H9 (cell line): ENCODE results near the gene ARHGAP26. TPM values are rescaled to one million over a fixed set of nuclear protein-coding genes. Genes with fewer than 3 reads are reported as not detected.

ENCODE experiments used
- DNase-seq: peaks from one replicate; pipeline ENCODE4 v3.0.0-alpha.2; 2017
- H2AFZ ChIP-seq: one replicate; pipeline ENCODE4 v1.6.1; 2013; ENCODE audit warnings: mild to moderate bottlenecking, low read length, control low read depth, moderate library complexity
- H2AK5ac ChIP-seq: 2 replicates; pipeline ENCODE4 v1.6.1; 2013; ENCODE audit warnings: low read length, control low read depth, mixed read lengths; ENCODE audit not compliant: insufficient read length
- H2BK120ac ChIP-seq: one replicate; pipeline ENCODE4 v1.6.1; 2013; ENCODE audit warnings: low read depth, mild to moderate bottlenecking, low read length, control low read depth, inconsistent platforms; ENCODE audit not compliant: poor library complexity, severe bottlenecking
- H2BK12ac ChIP-seq: 2 replicates; pipeline ENCODE4 v1.6.1; 2013; ENCODE audit warnings: low read length, control low read depth, mixed read lengths, low read depth; ENCODE audit not compliant: insufficient read length
- H2BK15ac ChIP-seq: 2 replicates; pipeline ENCODE4 v1.6.1; 2013; ENCODE audit warnings: low read depth, low read length, control low read depth
- H2BK20ac ChIP-seq: one replicate; pipeline ENCODE4 v1.6.1; 2013; ENCODE audit warnings: low read depth, mild to moderate bottlenecking, low read length, control low read depth, inconsistent platforms; ENCODE audit not compliant: poor library complexity, severe bottlenecking
- H2BK5ac ChIP-seq: 2 replicates; pipeline ENCODE4 v1.6.1; 2013; ENCODE audit warnings: low read length, control low read depth, mixed read lengths; ENCODE audit not compliant: insufficient read length
- H3K14ac ChIP-seq: 2 replicates; pipeline ENCODE4 v1.6.1; 2013; ENCODE audit warnings: low read length, control low read depth; ENCODE audit not compliant: insufficient read depth
- H3K18ac ChIP-seq: 2 replicates; pipeline ENCODE4 v1.6.1; 2013; ENCODE audit warnings: low read depth, mild to moderate bottlenecking, mixed read lengths, low read length, control low read depth; ENCODE audit not compliant: insufficient read length
- H3K23ac ChIP-seq: 2 replicates; pipeline ENCODE4 v1.6.1; 2013; ENCODE audit warnings: low read length, control low read depth, mixed read lengths, low read depth; ENCODE audit not compliant: insufficient read length
- H3K23me2 ChIP-seq: 2 replicates; pipeline ENCODE4 v1.6.1; 2013; ENCODE audit warnings: low read depth, mild to moderate bottlenecking, mixed read lengths, low read length, control low read depth; ENCODE audit not compliant: insufficient read length, poor library complexity, severe bottlenecking
- H3K27ac ChIP-seq: 2 replicates; pipeline ENCODE4 v1.5.1; 2013; ENCODE audit warnings: low read length, control low read depth, mixed read lengths, low read depth; ENCODE audit not compliant: insufficient read length
- H3K27me3 ChIP-seq: 2 replicates; pipeline ENCODE4 v1.6.1; 2013; ENCODE audit warnings: low read length, control low read depth, inconsistent platforms; ENCODE audit not compliant: insufficient read depth
- H3K4ac ChIP-seq: 2 replicates; pipeline ENCODE4 v1.6.1; 2013; ENCODE audit warnings: low read depth, mild to moderate bottlenecking, control low read depth, inconsistent platforms, low read length, moderate library complexity
- H3K4me1 ChIP-seq: 2 replicates; pipeline ENCODE4 v1.6.1; 2013; ENCODE audit warnings: low read length, control low read depth, inconsistent platforms; ENCODE audit not compliant: insufficient read depth
- H3K4me2 ChIP-seq: 2 replicates; pipeline ENCODE4 v1.6.1; 2013; ENCODE audit warnings: low read length, control low read depth, mixed read lengths; ENCODE audit not compliant: insufficient read length, insufficient read depth
- H3K56ac ChIP-seq: 2 replicates; pipeline ENCODE4 v1.6.1; 2013; ENCODE audit warnings: low read depth, mild to moderate bottlenecking, mixed read lengths, low read length, control low read depth; ENCODE audit not compliant: insufficient read length
- H3K79me1 ChIP-seq: 2 replicates; pipeline ENCODE4 v1.6.1; 2013; ENCODE audit warnings: low read depth, mild to moderate bottlenecking, moderate library complexity, low read length, control low read depth, inconsistent platforms; ENCODE audit not compliant: insufficient read depth, poor library complexity, severe bottlenecking
- H3K79me2 ChIP-seq: 2 replicates; pipeline ENCODE4 v1.6.1; 2013; ENCODE audit warnings: low read length, control low read depth, inconsistent platforms; ENCODE audit not compliant: insufficient read depth
- H3K9ac ChIP-seq: 2 replicates; pipeline ENCODE4 v1.6.1; 2013; ENCODE audit warnings: low read length, control low read depth, mixed read lengths; ENCODE audit not compliant: insufficient read length; ENCODE audit errors: extremely low read depth
- H3K9me3 ChIP-seq: one replicate; pipeline ENCODE4 v1.6.1; 2013; ENCODE audit warnings: low read depth, low read length, inconsistent platforms; ENCODE audit not compliant: control insufficient read depth
- H3T11ph ChIP-seq: one replicate; pipeline ENCODE4 v1.6.1; 2013; ENCODE audit warnings: mild to moderate bottlenecking, low read length, control low read depth, inconsistent platforms
- H4K20me1 ChIP-seq: one replicate; pipeline ENCODE4 v1.6.1; 2013; ENCODE audit not compliant: control insufficient read depth, insufficient read length, insufficient read depth
- H4K5ac ChIP-seq: 2 replicates; pipeline ENCODE4 v1.6.1; 2013; ENCODE audit warnings: low read depth, mild to moderate bottlenecking, mixed read lengths, low read length, control low read depth; ENCODE audit not compliant: insufficient read length
- H4K8ac ChIP-seq: replicated peaks from 2 replicates; pipeline ENCODE4 v1.6.1; 2013; ENCODE audit warnings: low read length, control low read depth, mixed read lengths, low read depth; ENCODE audit not compliant: insufficient read length
- H4K91ac ChIP-seq: 2 replicates; pipeline ENCODE4 v1.6.1; 2013; ENCODE audit warnings: low read depth, mild to moderate bottlenecking, moderate library complexity, mixed read lengths, low read length, control low read depth; ENCODE audit not compliant: insufficient read length
- H3K27ac Mint-ChIP-seq, 3 experiments: 2 replicates in 2 of 3; 3 replicates in 1 of 3; pipeline ENCODE4 v1.8.0; 2020 to 2021; ENCODE audit warnings: mixed read lengths in 3 of 3, mild to moderate bottlenecking in 1 of 3, moderate library complexity in 1 of 3
- H3K27me3 Mint-ChIP-seq: 2 replicates; pipeline ENCODE4 v1.8.0; 2021; ENCODE audit warnings: low read depth, mild to moderate bottlenecking, moderate library complexity, mixed read lengths
- H3K36me3 Mint-ChIP-seq, 3 experiments: 2 replicates in 2 of 3; 3 replicates in 1 of 3; pipeline ENCODE4 v1.8.0; 2020 to 2021; ENCODE audit warnings: low read depth in 3 of 3, mixed read lengths in 3 of 3; ENCODE audit not compliant: insufficient read depth in 1 of 3
- H3K4me1 Mint-ChIP-seq, 2 experiments: 2 replicates each; pipeline ENCODE4 v1.8.0; 2020; ENCODE audit warnings: mixed read lengths in 2 of 2
- H3K4me3 Mint-ChIP-seq, 2 experiments: 2 replicates in 1 of 2; 3 replicates in 1 of 2; pipeline ENCODE4 v1.8.0; 2020 to 2021; ENCODE audit warnings: mild to moderate bottlenecking in 2 of 2, mixed read lengths in 2 of 2, moderate library complexity in 1 of 2
- H3K9me3 Mint-ChIP-seq, 2 experiments: 2 replicates in 1 of 2; 3 replicates in 1 of 2; pipeline ENCODE4 v1.8.0; 2020; ENCODE audit warnings: mild to moderate bottlenecking in 2 of 2, mixed read lengths in 2 of 2, moderate library complexity in 1 of 2
- CTCF ChIP-seq: fragments of 200-600 bp; sonication (generic); conservative IDR thresholded peaks from 3 replicates; pipeline ENCODE4 v1.8.0; 2021; ENCODE audit warnings: antibody characterized with exemption, mild to moderate bottlenecking
- WGBS: extraction: QIAGEN DNeasy Blood & Tissue Kit; methylation state at CpG from one replicate; pipeline ENCODE4 v1.1.7; 2013; ENCODE audit warnings: missing lambda C conversion rate, low lambda C conversion rate, mixed read lengths; ENCODE audit not compliant: insufficient read length; ENCODE audit errors: extremely low coverage; 5-methylcytosine and 5-hydroxymethylcytosine counted together
- total RNA-seq: library from RNA; stranded (reverse); gene quantifications from 2 replicates; pipeline ENCODE4 v1.2.1, GENCODE V29; 2021

ARHGAP26 gene
- total RNA-seq, 1 experiment from 2014 or later, result 13.8 TPM

DNA sequence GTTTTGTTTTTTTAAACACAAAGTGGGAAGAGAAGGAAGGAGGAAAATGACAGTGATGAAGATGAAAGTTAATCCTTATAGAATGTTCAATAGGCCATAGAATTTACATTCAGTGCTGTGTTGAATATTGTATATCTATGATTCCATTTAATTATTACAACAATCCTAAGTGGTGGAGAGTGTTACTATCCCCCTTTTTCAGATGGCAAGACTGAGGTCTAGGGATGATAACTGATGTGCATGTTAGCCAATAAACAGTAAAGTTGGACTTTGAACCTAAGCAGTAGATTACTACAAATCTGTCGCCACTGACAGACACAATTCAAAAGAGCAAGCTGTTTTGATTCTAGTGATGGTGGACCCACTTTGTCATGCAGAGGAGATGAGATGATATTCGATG, 237.9 kb downstream of the ARHGAP26 start:
- Histone ChIP-seq H4K20me1 (no peaks in the 10 kb centered on the region), H4K8ac (no peak overlapping the region), H3K23ac (no peak overlapping the region), H2AFZ (no peak overlapping the region), H2BK5ac (no peak overlapping the region), H4K91ac (no peak overlapping the region), H3K79me1 (no peaks in the 10 kb centered on the region), H4K5ac (no peak overlapping the region), H3K9ac (no peak overlapping the region), H2BK15ac (no peak overlapping the region), H3K4me2 (no peak overlapping the region), H3K4me1 (no peaks in the 10 kb centered on the region), H3K4ac (no peak overlapping the region), H3K79me2 (no peaks in the 10 kb centered on the region), H2AK5ac (no peak overlapping the region), H3K14ac (no peak overlapping the region), H3K9me3 (no peaks in the 10 kb centered on the region), H3K56ac (no peak overlapping the region), H2BK120ac (no peak overlapping the region), H3K27ac (no peak overlapping the region), H2BK12ac (no peak overlapping the region), H3K27me3 (no peaks in the 10 kb centered on the region), H3K23me2 (no peaks in the 10 kb centered on the region), H3K18ac (no peak overlapping the region), H2BK20ac (no peak overlapping the region), H3T11ph (no peak overlapping the region)
- TF ChIP-seq CTCF, result no peak
- Mint-ChIP-seq H3K36me3 (no peaks in the 10 kb centered on the region), H3K4me3 (no peak overlapping the region), H3K27me3 (no peaks in the 10 kb centered on the region), H3K4me1 (peaks cover 4 to 5% of the 10 kb centered on the region in 2 experiments; a peak in 2 of 4 replicates), H3K27ac (no peak overlapping the region), H3K9me3 (no peaks in the 10 kb centered on the region)
- no CpG with 5 or more reads among the region's 2 CpGs for WGBS
- no peak for DNase-seq
